ENCODE data around the gene ACSF3. TPM values are rescaled to one million over a fixed set of nuclear protein-coding genes. Genes with fewer than 3 reads are reported as not detected.

The ACSF3 gene
- polyA plus RNA-seq, 1 donor from 2014 or later, result 20.8 TPM

DNA sequence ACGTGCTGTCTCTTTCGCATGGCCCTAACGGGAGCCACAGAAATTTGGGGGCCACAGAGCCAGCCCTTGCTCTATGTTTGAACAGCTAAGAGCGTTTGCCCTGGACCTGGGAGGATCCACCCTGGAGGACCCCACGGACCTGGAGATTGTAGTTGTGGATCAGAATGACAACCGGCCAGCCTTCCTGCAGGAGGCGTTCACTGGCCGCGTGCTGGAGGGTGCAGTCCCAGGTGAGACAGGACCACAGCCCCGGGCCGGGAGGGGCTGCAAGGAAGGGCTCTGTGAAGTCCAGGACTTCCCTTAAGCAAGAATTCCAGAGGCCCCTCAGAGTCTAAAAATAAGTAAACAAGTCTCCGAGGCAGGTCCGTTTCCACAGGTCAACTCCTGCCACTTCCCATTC, 89.8 kb downstream of the ACSF3 start:
- Histone ChIP-seq H4K20me1 (ENCODE audit: insufficient read depth) (no peaks in the 10 kb centered on the region), H3K27ac (ENCODE audit: low read length) (no peak overlapping the region), H3K9ac (ENCODE audit: low read length) (no peak overlapping the region), H3K79me2 (replicated peaks; ENCODE audit: insufficient read depth, low read length) (no peaks in the 10 kb centered on the region), H3K9me3 (ENCODE audit: low read length) (no peaks in the 10 kb centered on the region), H2AFZ (ENCODE audit: low read depth, low read length) (no peak overlapping the region), H3F3A (ENCODE audit: insufficient read depth, low read length, poor library complexity, severe bottlenecking) (no peaks in the 10 kb centered on the region), H3K9me2 (ENCODE audit: insufficient read depth, low read length) (no peaks in the 10 kb centered on the region), H3K36me3 (ENCODE audit: insufficient read depth, low read length) (no peaks in the 10 kb centered on the region), H3K4me2 (ENCODE audit: low read length) (no peak overlapping the region), H3K4me3 (ENCODE audit: low read length) (no peak overlapping the region), H3K27me3 (ENCODE audit: insufficient read depth, low read depth, low read length) (no peaks in the 10 kb centered on the region)
- TF ChIP-seq POLR2AphosphoS5 (IDR thresholded peaks at IDR 0.05), result no peak
- TF ChIP-seq EZH2 (IDR thresholded peaks at IDR 0.05; ENCODE audit: borderline replicate concordance, insufficient read depth, low read length, poor library complexity, severe bottlenecking), result no peak
- TF ChIP-seq CTCF (IDR thresholded peaks at IDR 0.05; ENCODE audit: poor library complexity, severe bottlenecking), result no peak
- TF ChIP-seq TAF1 (IDR thresholded peaks at IDR 0.05; ENCODE audit: low read depth), result no peak
- no peak for TF ChIP-seq EP300 (conservative IDR thresholded peaks at IDR 0.05; ENCODE audit: poor library complexity, severe bottlenecking)
- no peak for TF ChIP-seq RAD21 (conservative IDR thresholded peaks at IDR 0.05)
- TF ChIP-seq SMC3 (conservative IDR thresholded peaks at IDR 0.05; ENCODE audit: poor library complexity), result no peak
- TF ChIP-seq REST (IDR thresholded peaks at IDR 0.05; ENCODE audit: borderline replicate concordance), result no peak
- no peak for TF ChIP-seq MXI1 (conservative IDR thresholded peaks at IDR 0.05; ENCODE audit: poor library complexity, severe bottlenecking)

DNA sequence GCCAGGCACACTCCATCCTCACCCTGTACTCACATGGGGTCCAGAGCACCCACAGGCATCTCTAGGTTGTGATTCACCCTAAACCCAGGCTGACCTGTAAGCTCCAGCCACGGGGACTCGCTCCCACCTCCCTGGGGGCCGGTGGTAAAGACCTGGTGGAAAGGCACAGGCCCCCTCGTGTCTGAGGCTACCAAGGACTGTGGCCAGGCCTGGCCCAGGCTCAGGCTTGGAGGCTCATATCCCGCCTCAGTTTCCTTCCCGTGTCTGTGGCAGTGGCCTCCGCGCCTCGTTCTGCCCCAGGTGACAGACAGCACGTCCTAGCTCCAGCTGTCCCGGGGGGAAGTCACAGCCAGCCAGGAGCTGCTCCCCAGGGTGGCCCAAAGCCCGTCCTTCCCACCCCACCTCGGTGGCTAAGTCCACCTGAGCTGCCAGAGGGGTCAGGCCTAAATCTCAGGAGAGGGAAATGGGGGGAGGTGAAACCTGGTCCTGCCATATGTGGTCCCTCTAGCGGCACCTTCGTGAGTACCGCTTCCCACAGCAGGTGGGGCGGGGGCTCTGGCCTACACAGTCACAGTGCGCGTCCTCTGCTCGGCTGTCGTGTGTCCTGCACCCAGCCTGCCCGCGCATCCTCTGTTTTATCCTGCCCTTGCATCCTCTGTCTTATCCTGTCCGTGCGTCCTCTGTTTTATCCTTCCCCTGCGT, 90.5 kb downstream of the ACSF3 start:
- Histone ChIP-seq H3K27ac (ENCODE audit: low read length) (no peak overlapping the region), H3K9ac (ENCODE audit: low read length) (no peak overlapping the region), H3K4me2 (ENCODE audit: low read length) (no peak overlapping the region), H3K27me3 (ENCODE audit: insufficient read depth, low read depth, low read length) (no peaks in the 10 kb centered on the region), H3K36me3 (ENCODE audit: insufficient read depth, low read length) (no peaks in the 10 kb centered on the region), H4K20me1 (ENCODE audit: insufficient read depth) (no peaks in the 10 kb centered on the region), H3K9me2 (ENCODE audit: insufficient read depth, low read length) (no peaks in the 10 kb centered on the region), H3F3A (ENCODE audit: insufficient read depth, low read length, poor library complexity, severe bottlenecking) (no peaks in the 10 kb centered on the region), H3K79me2 (replicated peaks; ENCODE audit: insufficient read depth, low read length) (no peaks in the 10 kb centered on the region), H3K9me3 (ENCODE audit: low read length) (no peaks in the 10 kb centered on the region), H3K4me3 (ENCODE audit: low read length) (no peak overlapping the region), H2AFZ (ENCODE audit: low read depth, low read length) (no peak overlapping the region)
- TF ChIP-seq EP300 (conservative IDR thresholded peaks at IDR 0.05; ENCODE audit: poor library complexity, severe bottlenecking), result no peak
- no peak for TF ChIP-seq POLR2AphosphoS5 (IDR thresholded peaks at IDR 0.05)
- no peak for TF ChIP-seq RAD21 (conservative IDR thresholded peaks at IDR 0.05)
- no peak for TF ChIP-seq SMC3 (conservative IDR thresholded peaks at IDR 0.05; ENCODE audit: poor library complexity)
- TF ChIP-seq MXI1 (conservative IDR thresholded peaks at IDR 0.05; ENCODE audit: poor library complexity, severe bottlenecking), result no peak
- no peak for TF ChIP-seq EZH2 (IDR thresholded peaks at IDR 0.05; ENCODE audit: borderline replicate concordance, insufficient read depth, low read length, poor library complexity, severe bottlenecking)
- no peak for TF ChIP-seq TAF1 (IDR thresholded peaks at IDR 0.05; ENCODE audit: low read depth)
- no peak for TF ChIP-seq REST (IDR thresholded peaks at IDR 0.05; ENCODE audit: borderline replicate concordance)
- TF ChIP-seq CTCF (IDR thresholded peaks at IDR 0.05; ENCODE audit: poor library complexity, severe bottlenecking), result no peak

Data from neural cell (in vitro differentiated cells).